Stimulated activated naive B cell treated with anti-CD40 and anti-IgM and Interleukin-4, amounts not matched to agents 10 μg/mL and 1 μg/mL and 100 μg/mL, for 72 hours (primary cell): ENCODE results near the gene HUWE1.

Experiments
- ATAC-seq, 2 donors: fragments of 150-1000 bp; cut with Tn5 transposase; replicated peaks; 2 replicates each; pipeline ENCODE4 v1.10.0; 2021; ENCODE audit warnings: moderate library complexity in 1 of 2
- DNase-seq: peaks from one replicate; pipeline ENCODE4 v3.0.0; 2021
- H3K27ac Mint-ChIP-seq: one replicate; pipeline ENCODE4 v1.8.0; 2022; ENCODE audit warnings: mild to moderate bottlenecking, mixed read lengths
- H3K27me3 Mint-ChIP-seq, 2 donors: one replicate each; pipeline ENCODE4 v1.8.0; 2022; ENCODE audit warnings: mixed read lengths in 2 of 2
- H3K36me3 Mint-ChIP-seq, 2 donors: one replicate each; pipeline ENCODE4 v1.8.0; 2022; ENCODE audit warnings: mixed read lengths in 2 of 2, mild to moderate bottlenecking in 1 of 2
- H3K4me1 Mint-ChIP-seq, 2 donors: one replicate each; pipeline ENCODE4 v1.8.0; 2022; ENCODE audit warnings: mixed read lengths in 2 of 2, mild to moderate bottlenecking in 1 of 2
- H3K4me3 Mint-ChIP-seq, 2 donors: one replicate each; pipeline ENCODE4 v1.8.0; 2022; ENCODE audit warnings: mild to moderate bottlenecking in 2 of 2, mixed read lengths in 2 of 2, moderate library complexity in 1 of 2
- H3K9me3 Mint-ChIP-seq, 2 donors: one replicate each; pipeline ENCODE4 v1.8.0; 2022; ENCODE audit warnings: mixed read lengths in 2 of 2, mild to moderate bottlenecking in 1 of 2

HUWE1 gene

GRCh38 chrX:53483416-53483815 is 203.1 kb downstream of the HUWE1 start:
- no peak for DNase-seq
- Mint-ChIP-seq H3K36me3 (no peaks in the 10 kb centered on the region), H3K27me3 (peaks cover 0 to 24% of the 10 kb centered on the region in 2 donors), H3K27ac (no peak overlapping the region), H3K9me3 (no peaks in the 10 kb centered on the region), H3K4me3 (no peak overlapping the region), H3K4me1 (peaks cover 0 to 3% of the 10 kb centered on the region in 2 donors)
- no peak for ATAC-seq
